ENCODE data around the gene NSUN4. TPM values are rescaled to one million over a fixed set of nuclear protein-coding genes. Genes with fewer than 3 reads are reported as not detected.

The NSUN4 gene
- total and polyA plus RNA-seq, 2 donors (not counting 1 experiment from before 2014, with no cell fraction given) = 21.3 to 33.7 TPM

DNA sequence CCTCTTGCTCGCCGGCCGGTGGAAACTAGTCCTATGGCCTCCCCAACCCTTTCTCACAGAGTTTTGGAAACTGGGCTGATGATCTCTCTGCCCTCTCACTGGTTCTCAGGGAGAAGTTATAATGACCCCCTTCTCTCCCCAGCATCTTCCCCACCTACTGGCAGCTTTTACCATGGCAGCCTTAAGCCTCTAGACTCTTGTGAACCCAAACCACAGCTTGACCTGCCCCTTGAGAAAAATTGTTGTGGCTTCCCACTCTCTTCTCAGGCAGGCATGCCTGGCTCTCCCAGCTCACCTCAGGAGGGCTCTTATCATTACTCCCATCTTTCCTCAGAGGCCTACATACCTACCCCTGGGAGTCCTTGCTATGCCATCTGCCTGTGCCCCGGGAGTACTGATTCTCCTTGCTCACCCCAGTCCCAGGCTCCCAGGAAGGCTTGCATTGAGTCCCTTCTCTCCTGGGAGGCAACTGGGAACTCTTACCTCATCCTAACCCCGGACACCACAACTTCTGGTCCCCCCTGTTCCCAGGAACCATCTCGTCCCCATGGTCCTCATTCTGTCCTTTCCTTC, 1.6 kb downstream of the NSUN4 start:
- Histone ChIP-seq H4K20me1 (ENCODE audit: control insufficient read depth, insufficient read depth, low read length, poor library complexity, severe bottlenecking) (no peaks in the 10 kb centered on the region), H3K79me2 (ENCODE audit: control insufficient read depth, insufficient read depth, low read length) (no peaks in the 10 kb centered on the region), H3K4me3 (ENCODE audit: control extremely low read depth in 1 of 5, extremely low read depth in 1 of 5, insufficient read depth in 1 of 5, low read depth in 2 of 5, low read length in 4 of 5) (no peak overlapping the region), H3K9me3 (ENCODE audit: control extremely low read depth in 1 of 3, control insufficient read depth in 2 of 3, insufficient read depth in 1 of 3, low read length in 2 of 3) (peaks cover 0 to 4% (median 0%) of the 10 kb centered on the region in 3 donors), H3K27me3 (replicated peaks in 1 of 4; ENCODE audit: control extremely low read depth in 1 of 4, control insufficient read depth in 3 of 4, insufficient read depth in 4 of 4, low read length in 3 of 4) (no peaks in the 10 kb centered on the region), H3K9ac (ENCODE audit: low read length) (no peak overlapping the region), H3K4me1 (ENCODE audit: control insufficient read depth in 2 of 2, insufficient read depth in 2 of 2, low read length in 2 of 2) (peaks cover 10 to 21% of the 10 kb centered on the region in 2 donors), H3K36me3 (replicated peaks in 1 of 2; ENCODE audit: control extremely low read depth in 1 of 2, control insufficient read depth in 1 of 2, extremely low read depth in 1 of 2, insufficient read depth in 2 of 2, low read length in 1 of 2) (peaks cover 0 to 47% of the 10 kb centered on the region in 2 experiments), H2AFZ (ENCODE audit: insufficient read depth, low read depth, low read length, poor library complexity, severe bottlenecking) (no peak overlapping the region), H3K4me2 (replicated peaks; ENCODE audit: low read depth, low read length, poor library complexity, severe bottlenecking) (no peak overlapping the region), H3K27ac (ENCODE audit: low read length in 2 of 2) (peak overlapping the region; percentile 99 to 100)
- POLR2A ChIA-PET = no interaction called here
- intact Hi-C loops (cut with micrococcal nuclease) = no loop called here
- CTCF ChIA-PET = interaction anchor here (1.0 to 3.4 kb wide), 9 partner anchors 9 to 118 kb away, joined by 3 to 31 read pairs (median 4); partner anchors contain the start of genes LRRC41 and UQCRH
- Mint-ChIP-seq H3K4me1 (peaks cover 30% of the 10 kb centered on the region), H3K27me3 (no peaks in the 10 kb centered on the region), H3K4me3 (peak overlapping the region; percentile 100), H3K9me3 (ENCODE audit: insufficient read depth) (no peaks in the 10 kb centered on the region), H3K27ac (peak overlapping the region; percentile 99)
- DNase-seq = peak; percentile 56
- 97% methylated on average over 6 of the region's 6 CpGs for WGBS (ENCODE audit: insufficient coverage)
- ATAC-seq (ENCODE audit: low read depth) = peak; percentile 28
- TF ChIP-seq EZH2 (IDR thresholded peaks at IDR 0.05; ENCODE audit: borderline replicate concordance, insufficient read depth, low read depth, low read length, poor library complexity, severe bottlenecking) = no peak
- TF ChIP-seq, protein P1, sequence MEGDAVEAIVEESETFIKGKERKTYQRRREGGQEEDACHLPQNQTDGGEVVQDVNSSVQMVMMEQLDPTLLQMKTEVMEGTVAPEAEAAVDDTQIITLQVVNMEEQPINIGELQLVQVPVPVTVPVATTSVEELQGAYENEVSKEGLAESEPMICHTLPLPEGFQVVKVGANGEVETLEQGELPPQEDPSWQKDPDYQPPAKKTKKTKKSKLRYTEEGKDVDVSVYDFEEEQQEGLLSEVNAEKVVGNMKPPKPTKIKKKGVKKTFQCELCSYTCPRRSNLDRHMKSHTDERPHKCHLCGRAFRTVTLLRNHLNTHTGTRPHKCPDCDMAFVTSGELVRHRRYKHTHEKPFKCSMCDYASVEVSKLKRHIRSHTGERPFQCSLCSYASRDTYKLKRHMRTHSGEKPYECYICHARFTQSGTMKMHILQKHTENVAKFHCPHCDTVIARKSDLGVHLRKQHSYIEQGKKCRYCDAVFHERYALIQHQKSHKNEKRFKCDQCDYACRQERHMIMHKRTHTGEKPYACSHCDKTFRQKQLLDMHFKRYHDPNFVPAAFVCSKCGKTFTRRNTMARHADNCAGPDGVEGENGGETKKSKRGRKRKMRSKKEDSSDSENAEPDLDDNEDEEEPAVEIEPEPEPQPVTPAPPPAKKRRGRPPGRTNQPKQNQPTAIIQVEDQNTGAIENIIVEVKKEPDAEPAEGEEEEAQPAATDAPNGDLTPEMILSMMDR (IDR thresholded peaks at IDR 0.05) = peak; percentile 50

DNA sequence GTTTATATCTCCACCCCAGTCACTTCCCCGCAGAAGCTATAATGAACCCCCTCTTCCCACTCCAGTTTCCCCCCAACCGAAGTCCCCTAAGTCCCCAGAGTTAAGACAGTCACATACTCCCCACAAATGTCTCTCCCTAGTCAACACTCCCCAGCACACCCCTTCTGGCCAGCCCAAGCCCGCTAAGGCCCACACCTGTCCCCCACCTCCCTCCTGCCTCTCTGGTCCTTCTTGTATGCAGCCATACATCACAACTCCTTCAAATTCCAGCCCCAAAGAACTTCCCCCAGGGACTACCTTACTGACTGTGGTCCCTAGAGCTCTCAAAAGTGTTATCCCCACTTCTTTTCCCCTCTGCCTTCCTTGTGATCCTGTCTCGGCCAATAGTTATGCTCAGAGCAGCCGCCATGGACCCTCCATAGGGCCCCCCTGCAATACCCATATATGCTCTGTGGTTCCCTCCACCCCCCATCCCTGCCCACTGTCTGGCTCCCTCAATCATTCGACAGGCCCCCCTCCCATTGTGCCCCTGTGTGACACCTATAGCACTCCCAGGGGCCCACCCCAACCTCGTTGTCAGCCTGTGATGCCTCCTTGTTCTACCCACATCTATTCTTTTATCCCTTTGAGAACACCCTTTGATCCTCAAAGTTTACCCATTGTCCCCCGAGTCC, 2.2 kb downstream of the NSUN4 start:
- Histone ChIP-seq H2AFZ (ENCODE audit: insufficient read depth, low read depth, low read length, poor library complexity, severe bottlenecking) (no peak overlapping the region), H3K9ac (ENCODE audit: low read length) (no peak overlapping the region), H3K36me3 (replicated peaks in 1 of 2; ENCODE audit: control extremely low read depth in 1 of 2, control insufficient read depth in 1 of 2, extremely low read depth in 1 of 2, insufficient read depth in 2 of 2, low read length in 1 of 2) (peaks cover 2 to 51% of the 10 kb centered on the region in 2 experiments), H3K27me3 (replicated peaks in 1 of 4; ENCODE audit: control extremely low read depth in 1 of 4, control insufficient read depth in 3 of 4, insufficient read depth in 4 of 4, low read length in 3 of 4) (no peaks in the 10 kb centered on the region), H4K20me1 (ENCODE audit: control insufficient read depth, insufficient read depth, low read length, poor library complexity, severe bottlenecking) (no peaks in the 10 kb centered on the region), H3K27ac (ENCODE audit: low read length in 2 of 2) (peak overlapping the region; percentile 99 to 100), H3K4me3 (ENCODE audit: control extremely low read depth in 1 of 5, extremely low read depth in 1 of 5, insufficient read depth in 1 of 5, low read depth in 2 of 5, low read length in 4 of 5) (no peak overlapping the region), H3K79me2 (ENCODE audit: control insufficient read depth, insufficient read depth, low read length) (no peaks in the 10 kb centered on the region), H3K9me3 (ENCODE audit: control extremely low read depth in 1 of 3, control insufficient read depth in 2 of 3, insufficient read depth in 1 of 3, low read length in 2 of 3) (peaks cover 0 to 4% (median 0%) of the 10 kb centered on the region in 3 donors), H3K4me1 (ENCODE audit: control insufficient read depth in 2 of 2, insufficient read depth in 2 of 2, low read length in 2 of 2) (peaks cover 10 to 21% of the 10 kb centered on the region in 2 donors), H3K4me2 (replicated peaks; ENCODE audit: low read depth, low read length, poor library complexity, severe bottlenecking) (no peak overlapping the region)
- CTCF ChIA-PET = interaction anchor here (1.0 to 3.4 kb wide), 10 partner anchors 10 to 119 kb away, joined by 3 to 31 read pairs (median 4); partner anchors contain the start of genes LRRC41 and UQCRH
- H3K4me1 Mint-ChIP-seq = peaks cover 32% of the 10 kb centered on the region
- TF ChIP-seq, protein P1 (IDR thresholded peaks at IDR 0.05) = no peak
- no peak for TF ChIP-seq EZH2 (IDR thresholded peaks at IDR 0.05; ENCODE audit: borderline replicate concordance, insufficient read depth, low read depth, low read length, poor library complexity, severe bottlenecking)
- no peaks in the 10 kb centered on the region for H3K27me3 Mint-ChIP-seq
- intact Hi-C loops (cut with micrococcal nuclease) = no loop called here
- peak overlapping the region; percentile 99 for H3K27ac Mint-ChIP-seq
- no peak for DNase-seq
- ATAC-seq (ENCODE audit: low read depth) = no peak
- peak overlapping the region; percentile 17 for H3K4me3 Mint-ChIP-seq
- H3K9me3 Mint-ChIP-seq (ENCODE audit: insufficient read depth) = no peaks in the 10 kb centered on the region
- WGBS (ENCODE audit: insufficient coverage) = 88% methylated on average over 8 of the region's 8 CpGs
- POLR2A ChIA-PET = no interaction called here

All from B cell (primary cell).